GM18520 (cell line): ENCODE measurements around the gene BRD3.

Experiments
- ATAC-seq: cut with Tn5 transposase; IDR thresholded peaks from one replicate; pipeline ENCODE4 v1.9.1; 2021; ENCODE audit not compliant: unreplicated experiment

BRD3 gene

GRCh38 chr9:134066913-134067851 is 644 bp downstream of the BRD3 start:
- peak; percentile 4 for ATAC-seq

- ATAC-seq = no peak
Measured at GRCh38 chr9:134066526-134066912, 1.3 kb downstream of the BRD3 start.

GRCh38 chr9:134065612-134066419 is 2.0 kb downstream of the BRD3 start:
- no peak for ATAC-seq

- no peak for ATAC-seq
Measured at GRCh38 chr9:134064711-134065110, 3.1 kb downstream of the BRD3 start.

- no peak for ATAC-seq
Measured at GRCh38 chr9:134063571-134064450, 4.0 kb downstream of the BRD3 start.

- ATAC-seq = no peak
Measured at GRCh38 chr9:134063088-134063570, 4.7 kb downstream of the BRD3 start.

GRCh38 chr9:134062461-134063087 is 5.3 kb downstream of the BRD3 start:
- no peak for ATAC-seq

GRCh38 chr9:134061688-134062371 is 6.0 kb downstream of the BRD3 start:
- ATAC-seq = no peak

- ATAC-seq = no peak
Measured at GRCh38 chr9:134061019-134061687, 6.7 kb downstream of the BRD3 start.

GRCh38 chr9:134060546-134060945 is 7.3 kb downstream of the BRD3 start:
- no peak for ATAC-seq

GRCh38 chr9:134059661-134060395 is 8.0 kb downstream of the BRD3 start:
- ATAC-seq = peak; percentile 64

- ATAC-seq = no peak
Measured at GRCh38 chr9:134059188-134059641, 8.6 kb downstream of the BRD3 start.

GRCh38 chr9:134058716-134059115 is 9.1 kb downstream of the BRD3 start:
- no peak for ATAC-seq

- no peak for ATAC-seq
Measured at GRCh38 chr9:134057751-134058701, 9.8 kb downstream of the BRD3 start.

GRCh38 chr9:134057307-134057657 is 10.5 kb downstream of the BRD3 start:
- no peak for ATAC-seq

- ATAC-seq = no peak
Measured at GRCh38 chr9:134056483-134057306, 11.1 kb downstream of the BRD3 start.
